ENCODE results near the gene CLRN2.
A peak's percentile ranks its signal among the peaks of the same experiment; 100 is the strongest.
"Not testable (repeated sequence)": the region's sequence is repeated elsewhere in the genome, so short reads cannot be mapped to it uniquely, and the experiment has no call there.

CLRN2 gene

DNA sequence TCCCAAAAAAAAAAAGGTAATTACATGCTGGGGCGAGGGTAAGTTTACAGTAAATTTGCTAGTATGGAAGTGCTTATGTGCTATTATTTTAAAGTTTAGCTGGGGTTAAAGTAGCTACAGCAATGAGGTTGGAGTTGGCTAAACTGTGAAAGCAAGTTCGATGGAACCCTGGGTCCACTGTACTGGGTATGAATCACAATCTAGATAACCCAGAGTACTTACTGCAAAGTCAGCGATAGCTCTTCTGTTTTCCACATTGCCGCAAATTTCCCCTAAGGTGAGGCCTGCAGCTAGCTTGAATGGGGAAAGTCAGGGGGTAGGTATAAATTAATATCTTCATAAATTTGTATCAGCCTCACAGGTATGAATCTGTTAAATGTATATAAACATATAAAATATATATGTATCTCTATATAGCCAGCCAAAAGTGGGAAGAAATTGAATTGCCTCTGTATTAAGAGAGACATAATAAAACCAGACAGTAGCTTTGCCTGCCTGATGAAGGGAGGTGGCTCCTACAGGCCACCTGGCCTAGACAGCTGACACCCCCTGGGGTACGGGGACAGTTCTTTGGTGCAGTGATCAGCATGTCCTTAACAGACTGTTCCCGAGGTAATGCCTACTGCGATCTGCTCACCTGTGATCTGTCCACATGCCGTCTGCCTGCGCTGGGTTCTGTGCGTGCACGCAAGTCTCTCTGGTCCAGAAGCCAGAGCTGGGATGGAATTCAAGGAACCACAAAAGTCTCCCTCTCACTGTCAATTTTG is 30.6 kb downstream of the CLRN2 start:
- no peak for DNase-seq (ENCODE audit: low spot score)

DNA sequence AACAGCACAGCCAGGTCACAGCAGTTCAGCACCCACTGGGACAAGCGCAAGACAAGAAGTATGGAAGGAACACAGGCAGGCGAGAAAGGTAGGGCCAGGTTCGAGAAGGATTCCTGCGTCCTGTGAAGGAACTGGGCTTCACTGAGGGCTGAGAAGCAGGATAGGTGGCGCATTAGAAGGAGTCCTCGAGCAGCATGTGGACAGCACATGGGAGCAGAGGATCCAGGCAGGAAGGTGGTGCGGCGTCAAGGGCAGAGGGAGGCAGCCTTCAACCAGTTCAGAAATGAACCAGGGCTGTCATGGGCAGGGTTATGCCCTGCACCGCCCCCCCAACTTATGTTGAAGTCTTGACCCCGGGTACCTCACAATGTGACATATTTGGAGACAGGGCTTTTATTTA is 31.3 kb downstream of the CLRN2 start:
- no peak for DNase-seq (ENCODE audit: low spot score)

DNA sequence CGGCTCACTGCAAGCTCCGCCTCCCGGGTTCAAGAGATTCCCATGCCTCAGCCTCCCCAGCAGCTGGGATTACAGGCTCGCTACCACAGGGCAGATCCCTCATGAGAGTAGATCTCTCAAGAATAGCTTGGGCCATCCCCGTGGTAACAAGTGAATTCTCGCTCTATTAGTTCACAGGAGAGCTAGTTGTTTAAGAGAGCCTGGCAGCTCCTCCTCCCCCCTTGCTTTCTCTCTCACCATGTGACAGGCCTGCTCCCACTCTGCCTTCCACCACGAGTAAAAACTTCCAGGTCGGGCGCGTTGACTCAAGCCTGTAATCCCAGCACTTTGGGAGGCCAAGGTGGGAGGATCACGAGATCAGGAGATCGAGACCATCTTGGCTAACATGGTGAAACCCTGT is 31.7 kb downstream of the CLRN2 start:
- no peak for DNase-seq (ENCODE audit: low spot score)

DNA sequence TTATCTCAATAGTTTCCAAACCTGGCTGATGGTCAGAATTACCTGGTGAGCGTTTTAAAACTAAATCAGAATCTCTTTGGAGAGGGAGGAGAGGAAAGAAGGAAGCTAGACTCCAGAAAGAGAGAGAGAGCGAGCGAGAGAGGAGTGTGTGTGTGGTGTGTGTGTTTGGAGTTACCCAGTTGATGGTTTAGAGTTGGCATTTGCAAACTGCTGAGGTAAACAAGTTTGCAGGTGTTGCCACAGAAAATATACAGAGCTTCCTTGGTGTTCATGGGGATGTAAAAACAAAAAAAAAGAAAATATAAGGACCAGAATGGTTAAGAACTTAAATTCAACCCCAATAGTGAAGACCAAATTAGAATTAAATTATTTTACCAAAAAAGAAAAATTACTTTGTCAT is 35.6 kb downstream of the CLRN2 start:
- DNase-seq (ENCODE audit: low spot score) = no peak

DNA sequence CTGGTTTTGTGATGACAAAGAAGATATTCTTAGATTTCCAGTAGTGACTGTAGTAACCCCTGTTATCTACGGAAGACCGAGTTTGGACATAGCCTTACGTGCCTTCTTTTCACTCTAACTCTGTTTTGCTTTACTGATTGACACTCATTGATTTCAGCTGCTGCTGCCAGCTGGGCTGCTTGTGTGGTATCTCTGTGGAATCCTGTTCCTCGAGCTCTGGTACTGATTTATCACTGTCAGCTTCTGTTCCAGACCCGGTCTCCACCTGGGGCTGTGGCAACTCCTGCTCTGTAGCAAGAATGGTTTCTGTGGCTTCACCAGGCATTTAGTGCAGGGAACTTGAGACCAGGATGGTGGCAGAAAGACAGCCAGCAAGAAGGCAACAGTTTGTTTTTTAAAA is 37.5 kb downstream of the CLRN2 start:
- DNase-seq (ENCODE audit: low spot score) = no peak

DNA sequence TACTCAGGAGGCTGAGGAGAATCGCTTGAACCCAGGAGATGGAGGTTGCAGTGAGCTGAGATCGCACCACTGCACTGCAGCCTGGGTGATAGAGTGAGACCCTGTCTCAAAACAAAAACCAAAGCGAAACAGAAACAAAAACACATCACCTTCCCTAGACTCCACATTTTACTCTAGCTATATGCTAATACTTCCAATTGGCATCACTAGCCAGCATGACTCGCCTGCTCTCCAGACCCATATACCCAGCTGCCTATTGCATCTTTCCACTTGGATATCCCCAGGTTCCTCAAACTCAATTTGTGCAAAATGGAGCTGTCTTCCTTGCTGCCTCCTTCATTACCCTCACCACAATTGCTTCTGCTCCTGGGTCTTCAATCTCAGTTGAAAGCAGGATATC is 39.6 kb downstream of the CLRN2 start:
- DNase-seq (ENCODE audit: low spot score) = no peak

DNA sequence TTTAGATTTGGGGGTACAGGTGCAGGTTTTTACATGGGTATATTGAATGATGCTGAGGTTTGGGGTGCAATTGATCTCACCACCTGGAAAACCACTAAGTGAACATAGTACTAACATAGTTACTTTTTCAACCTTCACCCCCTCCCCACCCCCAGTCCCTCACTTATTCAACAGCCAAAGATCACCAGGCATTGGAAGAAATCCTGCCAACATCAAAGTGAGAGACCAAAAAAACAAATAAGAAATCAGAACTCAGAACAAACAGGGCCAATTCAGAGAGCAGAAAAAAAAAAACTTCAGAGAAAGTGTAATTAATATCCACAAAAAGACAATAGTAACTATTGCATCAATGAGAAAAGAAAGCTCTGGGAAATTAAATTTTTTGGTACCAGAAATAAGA is 41.5 kb downstream of the CLRN2 start:
- no peak for DNase-seq (ENCODE audit: low spot score)

DNA sequence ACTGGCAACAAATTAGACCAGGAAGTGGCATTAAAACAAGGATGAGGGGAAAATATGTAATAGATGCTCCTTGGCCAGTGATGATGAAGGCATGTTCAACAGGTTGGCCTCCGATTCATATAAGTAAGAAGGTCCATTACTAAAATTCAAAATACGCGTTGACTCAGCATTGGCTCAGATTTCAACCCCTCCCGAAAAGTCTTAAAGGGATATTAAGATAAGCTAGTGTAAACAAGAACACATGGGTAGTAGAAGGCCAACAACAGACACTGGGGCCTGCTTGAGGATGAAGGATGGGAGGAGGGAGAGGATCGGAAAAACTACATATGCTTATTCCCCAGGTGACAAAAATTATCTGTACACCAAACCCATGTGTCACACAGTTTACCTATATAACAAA is 42.9 kb downstream of the CLRN2 start:
- DNase-seq (ENCODE audit: low spot score) = no peak

DNA sequence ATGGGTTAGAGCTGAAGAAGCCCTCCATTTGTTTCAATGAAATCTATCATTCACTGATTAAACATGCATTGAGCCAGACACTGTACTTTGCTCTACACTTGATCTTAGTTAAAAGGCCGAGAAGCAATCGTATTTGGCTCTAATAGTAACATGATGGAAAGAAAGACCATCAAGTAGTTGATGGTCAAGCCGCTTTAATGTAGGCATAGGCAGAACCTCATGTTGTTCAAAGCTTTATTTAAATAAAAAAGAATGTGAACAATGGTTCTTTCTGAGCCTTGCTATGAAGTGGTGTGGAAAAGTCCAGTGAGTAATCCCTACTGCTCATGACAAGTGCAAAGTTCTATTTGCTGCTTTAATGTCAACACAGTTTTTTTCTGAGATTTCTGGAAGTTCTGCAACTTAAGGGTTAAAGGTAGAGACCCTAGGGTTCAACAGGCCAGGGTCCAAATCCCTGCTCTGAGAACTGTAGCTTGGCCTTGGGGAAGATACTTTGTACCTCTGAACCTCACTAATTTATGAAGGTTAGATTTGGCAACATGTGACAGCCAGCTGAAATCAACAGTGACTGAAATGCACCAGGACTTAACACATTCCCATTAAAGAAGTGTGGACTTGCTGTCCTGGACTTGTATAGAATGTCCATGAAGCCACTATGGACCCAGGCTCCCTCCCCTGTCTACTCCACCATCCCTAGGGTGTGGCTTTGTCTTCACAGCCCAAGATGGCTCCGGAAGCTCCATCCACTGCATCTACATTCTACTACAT is 44.2 kb downstream of the CLRN2 start:
- DNase-seq (ENCODE audit: low spot score) = no peak

DNA sequence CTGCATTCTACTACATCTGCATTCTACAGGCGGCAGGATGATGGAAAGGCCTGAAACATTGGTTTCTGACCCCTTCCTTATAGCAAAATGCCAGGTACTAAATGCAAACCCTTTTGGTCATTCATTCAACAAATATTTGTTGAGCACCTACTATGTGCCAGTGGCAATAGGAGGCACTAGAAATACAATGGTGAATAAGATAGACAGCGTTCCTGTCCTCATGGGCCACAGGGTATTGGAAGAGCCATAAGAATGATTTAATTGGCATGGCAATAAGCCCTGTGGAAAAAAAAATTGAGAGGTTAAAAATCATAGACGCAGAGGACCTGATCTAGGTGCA is 44.7 kb downstream of the CLRN2 start:
- DNase-seq (ENCODE audit: low spot score) = no peak

DNA sequence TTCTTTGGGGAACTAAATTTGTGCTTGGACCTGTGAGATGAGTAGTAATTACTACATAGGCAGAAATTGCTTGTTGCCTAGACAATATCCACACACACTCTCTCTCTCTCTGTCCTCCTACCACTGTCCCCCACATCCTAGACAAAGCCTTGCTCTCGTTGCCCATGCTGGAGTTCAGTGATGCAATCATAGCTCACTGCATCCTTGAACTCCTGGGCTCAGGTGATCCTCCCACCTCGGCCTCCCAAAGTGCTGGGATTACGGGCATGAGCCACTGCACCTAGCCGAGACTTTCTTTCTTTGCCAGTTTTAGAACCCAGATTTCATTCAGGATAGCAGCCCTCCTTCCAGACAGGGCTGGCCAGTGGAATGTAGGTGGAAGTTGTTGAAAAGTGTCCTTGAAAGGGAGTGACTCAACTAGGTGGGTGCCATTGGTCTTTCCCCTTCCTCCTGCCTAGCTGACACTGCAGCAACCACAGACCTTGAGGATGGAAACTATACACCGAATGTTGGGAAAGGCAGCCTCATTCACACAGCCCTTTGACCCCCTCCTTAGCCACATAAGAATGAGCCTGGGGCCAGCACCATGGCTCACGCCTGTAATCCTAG is 45.2 kb downstream of the CLRN2 start:
- DNase-seq (ENCODE audit: low spot score) = no peak

DNA sequence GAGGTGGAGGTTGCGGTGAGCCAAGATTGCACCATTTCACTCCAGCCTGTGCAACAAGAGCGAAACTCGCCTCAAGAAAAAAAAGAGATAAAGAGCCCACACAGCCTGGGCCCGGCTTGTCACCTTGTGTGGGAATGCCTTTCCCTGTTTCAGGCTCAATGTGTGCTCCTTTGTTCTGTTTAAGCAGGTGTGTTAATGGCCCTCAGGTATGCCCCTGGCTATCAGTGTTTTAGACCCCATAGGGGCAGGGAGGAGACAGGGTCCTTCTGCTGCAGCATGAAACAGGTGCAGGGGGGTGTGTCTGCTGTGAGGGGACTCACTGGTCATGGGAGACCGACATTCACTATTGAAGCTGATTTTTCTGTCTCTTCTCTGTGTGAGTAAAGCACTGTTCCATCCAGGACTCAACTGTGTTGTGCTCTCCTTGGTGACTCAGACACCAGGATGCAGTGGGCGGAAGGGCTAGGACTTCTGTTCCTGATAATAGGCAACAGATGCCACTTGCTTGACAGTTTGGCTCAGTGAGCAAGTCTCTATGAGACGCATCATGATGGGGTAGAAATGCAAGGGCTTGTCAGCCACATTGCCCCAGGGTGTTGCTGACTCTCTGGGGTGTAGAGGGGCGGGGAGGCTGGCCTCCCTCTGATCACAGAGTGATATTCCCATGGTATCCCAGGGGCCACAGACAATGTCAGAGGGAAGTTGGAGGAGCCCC is 46.4 kb downstream of the CLRN2 start:
- no peak for DNase-seq (ENCODE audit: low spot score)

DNA sequence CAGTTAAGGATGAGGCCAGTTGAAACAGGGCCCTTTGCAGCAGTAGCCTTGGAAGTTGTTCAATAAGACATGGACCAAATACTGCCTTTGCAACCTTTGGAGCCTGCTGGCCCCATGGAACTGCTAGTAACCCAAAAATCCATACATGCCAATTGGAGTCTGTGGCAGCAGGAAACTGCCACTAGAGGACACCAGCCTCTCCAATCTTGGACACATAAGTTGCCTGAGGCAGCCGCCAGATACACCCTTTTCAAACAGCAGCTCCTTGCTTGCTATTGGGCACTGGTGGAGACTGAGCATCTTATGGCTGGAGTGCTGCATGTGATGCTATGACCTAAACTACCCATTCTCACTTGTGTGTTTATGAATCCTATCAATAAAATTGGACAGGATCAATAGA is 47.2 kb downstream of the CLRN2 start:
- DNase-seq (ENCODE audit: low spot score) = peak; percentile 41

DNA sequence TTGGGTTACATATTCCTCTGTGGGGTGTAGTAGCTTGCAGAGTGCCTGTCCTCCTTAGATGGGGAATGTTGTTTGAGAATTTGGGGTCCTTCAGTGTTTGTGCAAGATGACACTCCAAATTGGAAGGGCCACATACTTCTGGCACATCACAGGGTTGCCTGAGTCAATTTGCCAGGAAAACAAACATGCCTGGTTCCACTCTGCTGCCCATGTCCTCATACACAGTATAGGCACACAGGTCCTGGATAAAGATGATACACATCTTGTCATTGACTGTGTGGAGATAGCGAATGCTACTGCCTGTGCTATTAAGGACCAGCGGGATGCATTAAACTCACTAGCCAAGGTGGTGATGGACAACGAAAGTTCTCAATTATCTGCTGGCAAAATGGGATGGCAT is 50.9 kb downstream of the CLRN2 start:
- no peak for DNase-seq (ENCODE audit: low spot score)

DNA sequence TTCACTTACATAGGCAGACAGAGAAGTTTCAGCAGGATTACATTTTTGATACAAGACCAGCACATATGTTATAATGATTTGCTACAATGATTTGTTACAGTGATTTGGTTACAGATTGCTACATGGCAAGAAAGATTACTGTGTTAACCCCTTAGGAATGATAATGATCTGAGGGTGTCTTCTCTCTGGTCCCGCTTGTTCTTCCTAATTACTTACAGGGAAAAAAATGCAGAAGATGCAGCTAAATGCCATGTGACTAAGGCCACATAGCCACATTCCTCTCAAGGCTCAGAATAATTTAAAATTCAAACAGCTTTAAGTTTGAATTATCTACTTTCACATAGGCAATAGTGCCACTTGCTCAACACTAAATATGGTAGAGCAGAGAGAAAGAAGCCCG is 52.3 kb downstream of the CLRN2 start:
- no peak for DNase-seq (ENCODE audit: low spot score)

DNA sequence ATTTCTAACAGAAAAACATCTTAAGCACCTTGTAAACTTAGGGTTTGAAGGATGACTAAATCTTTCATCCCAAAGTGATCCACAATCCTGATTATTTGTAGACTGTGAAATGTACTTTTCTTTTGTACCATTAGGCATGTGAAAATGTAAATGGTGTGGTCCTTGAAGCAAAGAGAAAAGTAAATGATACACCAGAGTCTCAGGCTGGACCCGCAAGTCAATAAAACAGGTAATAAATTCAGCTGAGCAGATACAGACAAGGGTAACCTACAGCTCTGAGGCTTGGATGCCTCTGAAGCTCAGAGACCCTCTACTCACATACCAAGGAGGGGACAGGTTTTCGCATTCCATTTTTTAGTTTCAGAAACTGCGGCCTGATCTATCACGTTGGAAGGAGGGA is 59.2 kb downstream of the CLRN2 start:
- DNase-seq (ENCODE audit: low spot score) = no peak

DNA sequence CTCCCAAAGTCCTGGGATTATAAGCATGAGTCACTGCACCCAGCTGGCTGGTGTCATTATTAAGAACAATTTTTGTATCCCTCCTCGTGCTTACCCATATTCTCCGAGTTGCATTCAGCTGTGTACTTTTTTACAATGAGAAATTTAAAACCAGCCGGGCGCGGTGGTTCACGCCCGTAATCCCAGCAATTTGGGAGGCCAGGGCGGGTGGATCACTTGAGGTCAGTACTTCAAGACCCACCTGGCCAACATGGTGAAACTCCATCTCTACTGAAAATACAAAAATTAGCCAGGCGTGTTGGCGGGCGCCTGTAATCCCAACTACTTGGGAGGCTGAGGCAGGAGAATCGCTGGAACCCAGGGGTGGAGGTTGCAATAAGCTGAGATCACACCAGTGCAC is 60.2 kb downstream of the CLRN2 start:
- not testable (repeated sequence) for DNase-seq (ENCODE audit: low spot score)

Measured in D341Med (cell line).